ENCODE measurements around the gene CHID1.

GRCh38 chr11:914747-915501 is 4.3 kb upstream of the CHID1 start:
- no peak for TF ChIP-seq NFRKB (IDR thresholded peaks at IDR 0.05)
- no peak for TF ChIP-seq CTBP1 (IDR thresholded peaks at IDR 0.05; ENCODE audit: borderline replicate concordance)

Data from HEK293T (cell line).